ENCODE measurements around the gene FANCI. TPM values are rescaled to one million over a fixed set of nuclear protein-coding genes. Genes with fewer than 3 reads are reported as not detected.

FANCI gene
- total and polyA plus RNA-seq, 10 donors = 4.4 to 19.4 (median 13.7) TPM

DNA sequence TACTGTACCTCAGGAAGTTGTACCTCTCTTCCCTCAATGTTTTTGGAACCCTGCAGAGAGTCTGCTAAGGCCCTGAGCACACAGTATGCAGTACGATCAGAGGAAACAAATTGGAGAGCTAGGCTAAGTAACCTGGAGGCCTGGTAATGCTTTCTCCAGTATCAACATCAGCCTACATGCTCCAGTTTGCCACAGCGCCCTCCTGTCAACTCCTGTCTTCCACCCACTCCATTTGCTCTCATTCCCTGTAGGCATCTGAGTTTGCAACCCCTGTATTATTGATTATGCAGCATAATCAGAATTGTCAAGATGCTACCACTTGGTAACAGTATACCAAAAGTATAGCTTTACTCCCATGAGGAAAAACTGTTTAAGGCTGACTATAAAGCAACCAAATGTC lies 76.4 kb downstream of the FANCI start:
- DNase-seq = no peak
- no peaks in the 10 kb centered on the region for H3K9me3 ChIP-seq
- intact Hi-C loops (cut with DNase I; ENCODE audit: low total_unique reads) = no loop called here
- TF ChIP-seq POLR2AphosphoS5 (IDR thresholded peaks at IDR 0.05) (no peak), POLR2A (IDR thresholded peaks at IDR 0.05) (no peak)
- TF ChIP-seq, protein P1, sequence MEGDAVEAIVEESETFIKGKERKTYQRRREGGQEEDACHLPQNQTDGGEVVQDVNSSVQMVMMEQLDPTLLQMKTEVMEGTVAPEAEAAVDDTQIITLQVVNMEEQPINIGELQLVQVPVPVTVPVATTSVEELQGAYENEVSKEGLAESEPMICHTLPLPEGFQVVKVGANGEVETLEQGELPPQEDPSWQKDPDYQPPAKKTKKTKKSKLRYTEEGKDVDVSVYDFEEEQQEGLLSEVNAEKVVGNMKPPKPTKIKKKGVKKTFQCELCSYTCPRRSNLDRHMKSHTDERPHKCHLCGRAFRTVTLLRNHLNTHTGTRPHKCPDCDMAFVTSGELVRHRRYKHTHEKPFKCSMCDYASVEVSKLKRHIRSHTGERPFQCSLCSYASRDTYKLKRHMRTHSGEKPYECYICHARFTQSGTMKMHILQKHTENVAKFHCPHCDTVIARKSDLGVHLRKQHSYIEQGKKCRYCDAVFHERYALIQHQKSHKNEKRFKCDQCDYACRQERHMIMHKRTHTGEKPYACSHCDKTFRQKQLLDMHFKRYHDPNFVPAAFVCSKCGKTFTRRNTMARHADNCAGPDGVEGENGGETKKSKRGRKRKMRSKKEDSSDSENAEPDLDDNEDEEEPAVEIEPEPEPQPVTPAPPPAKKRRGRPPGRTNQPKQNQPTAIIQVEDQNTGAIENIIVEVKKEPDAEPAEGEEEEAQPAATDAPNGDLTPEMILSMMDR (IDR thresholded peaks at IDR 0.05 in 8 of 11, conservative IDR thresholded peaks at IDR 0.05 in 3 of 11) = no peak
- H3K36me3 ChIP-seq = peaks cover 18 to 100% (median 98%) of the 10 kb centered on the region in 6 donors
- WGBS, 5 donors = 92 to 95% (median 94%) methylated on average over 2 of the region's 2 CpGs
- H3K27me3 ChIP-seq (replicated peaks in 1 of 7) = no peaks in the 10 kb centered on the region
- H3K27ac ChIP-seq = no peak overlapping the region
- H3K4me3 ChIP-seq = no peak overlapping the region
- H3K4me1 ChIP-seq = no peaks in the 10 kb centered on the region

DNA sequence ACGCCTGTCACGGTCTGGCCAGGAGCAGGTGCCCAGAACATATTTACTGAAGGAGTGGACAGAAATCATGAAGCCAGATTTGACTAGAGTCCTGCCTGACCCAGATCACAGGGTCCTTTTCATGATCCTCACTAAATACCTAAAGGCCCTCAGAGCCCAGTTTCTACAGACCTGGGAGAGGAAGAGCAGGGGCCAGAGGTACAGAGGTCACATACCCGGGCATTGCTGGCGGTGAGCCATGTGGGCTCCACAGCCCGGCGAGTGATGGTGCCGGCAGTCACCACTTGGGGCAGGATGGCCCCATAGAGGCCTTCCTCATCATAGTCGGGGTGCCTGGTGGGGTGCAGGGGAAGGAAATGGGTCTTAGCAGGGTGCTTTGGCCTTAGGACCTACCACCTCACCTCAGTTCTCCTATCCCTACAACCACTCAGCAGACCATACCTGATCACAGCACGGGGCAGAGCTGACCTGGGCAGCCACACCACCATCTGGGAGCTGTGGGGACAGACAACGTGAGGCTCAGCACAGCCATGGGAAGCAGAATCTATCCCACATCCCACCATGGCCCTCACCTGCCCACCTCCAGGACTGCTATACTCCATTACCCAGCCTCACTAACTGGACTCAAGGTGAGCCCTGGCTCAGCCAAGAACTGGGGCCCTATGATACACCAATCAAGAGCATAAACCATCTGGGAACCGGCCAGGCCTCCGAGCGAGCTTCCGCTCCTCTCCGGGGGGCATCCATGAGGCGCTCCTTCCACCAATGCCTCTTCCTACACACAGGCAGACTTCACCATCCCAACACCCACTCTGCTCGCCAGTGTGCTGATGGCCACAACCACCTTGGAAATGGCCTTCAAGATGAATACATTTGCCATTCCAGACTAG lies 78.0 kb downstream of the FANCI start:
- intact Hi-C loops (cut with DNase I; ENCODE audit: low total_unique reads) = no loop called here
- no peak for DNase-seq
- Histone ChIP-seq H3K4me3 (no peak overlapping the region), H3K27me3 (replicated peaks in 1 of 7) (no peaks in the 10 kb centered on the region), H3K36me3 (peaks cover 26 to 100% (median 98%) of the 10 kb centered on the region in 6 donors), H3K27ac (no peak overlapping the region), H3K4me1 (peaks cover 0 to 6% (median 0%) of the 10 kb centered on the region in 6 donors), H3K9me3 (no peaks in the 10 kb centered on the region)
- TF ChIP-seq, protein P1 (IDR thresholded peaks at IDR 0.05 in 8 of 11, conservative IDR thresholded peaks at IDR 0.05 in 3 of 11) = no peak
- TF ChIP-seq POLR2AphosphoS5 (IDR thresholded peaks at IDR 0.05) (peak in 1 of 3 donors; percentile 36), POLR2A (IDR thresholded peaks at IDR 0.05) (no peak)
- 77 to 94% (median 82%) methylated on average over 16 to 17 of the region's 17 CpGs for WGBS, 5 donors

DNA sequence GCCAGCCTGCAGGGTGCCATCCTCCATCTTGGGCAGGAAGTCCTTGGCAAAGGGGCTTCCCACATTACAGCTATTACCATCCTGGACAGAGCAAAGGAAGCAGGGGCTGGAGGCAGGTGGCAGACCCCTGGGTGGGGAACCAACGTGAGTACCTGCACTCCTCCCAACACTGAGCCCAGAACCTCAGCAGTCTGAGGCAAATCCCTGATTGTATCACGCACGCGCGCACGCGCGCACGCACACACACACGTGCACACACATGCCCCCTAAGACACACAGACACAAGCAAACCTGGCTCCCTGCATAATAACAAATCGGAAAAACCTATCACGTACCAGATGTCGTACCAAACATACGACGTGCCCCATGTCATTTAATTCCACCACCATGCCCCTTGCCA lies 79.0 kb downstream of the FANCI start:
- intact Hi-C loops (cut with DNase I; ENCODE audit: low total_unique reads) = no loop called here
- H3K4me1 ChIP-seq = peaks cover 0 to 8% (median under 1%) of the 10 kb centered on the region in 6 donors
- H3K9me3 ChIP-seq = no peaks in the 10 kb centered on the region
- WGBS, 5 donors = 91 to 96% (median 94%) methylated on average over 15 of the region's 15 CpGs
- DNase-seq = no peak
- H3K27me3 ChIP-seq (replicated peaks in 1 of 7) = no peaks in the 10 kb centered on the region
- no peak overlapping the region for H3K27ac ChIP-seq
- no peak overlapping the region for H3K4me3 ChIP-seq
- peak in 1 of 3 donors; percentile 16 for TF ChIP-seq POLR2AphosphoS5 (IDR thresholded peaks at IDR 0.05)
- no peak for TF ChIP-seq POLR2A (IDR thresholded peaks at IDR 0.05)
- peaks cover 26 to 100% (median 98%) of the 10 kb centered on the region in 6 donors for H3K36me3 ChIP-seq

DNA sequence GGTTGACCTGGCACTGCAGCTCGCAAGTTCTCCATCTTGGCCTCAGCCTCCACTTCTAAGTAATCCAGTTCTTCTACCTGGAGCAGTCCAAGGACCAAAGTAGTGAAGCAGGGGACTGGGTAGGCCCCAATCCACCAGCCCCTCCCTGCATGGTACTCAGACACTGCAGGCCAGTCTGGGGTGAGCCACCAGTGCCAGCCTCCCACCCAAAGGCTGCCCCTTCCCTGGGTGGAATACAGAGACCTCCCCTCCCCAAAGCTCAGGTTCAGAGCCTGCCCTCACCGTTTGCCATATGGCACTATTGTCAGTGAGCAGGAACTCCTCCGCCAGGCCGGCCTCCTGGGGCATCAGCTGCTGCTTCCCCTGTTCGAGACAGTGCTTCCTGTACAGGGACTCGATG lies 80.0 kb downstream of the FANCI start:
- Histone ChIP-seq H3K27me3 (replicated peaks in 1 of 7) (no peaks in the 10 kb centered on the region), H3K9me3 (no peaks in the 10 kb centered on the region), H3K27ac (no peak overlapping the region), H3K36me3 (peaks cover 26 to 100% (median 99%) of the 10 kb centered on the region in 6 donors), H3K4me1 (peaks cover 0 to 18% (median 8%) of the 10 kb centered on the region in 6 donors), H3K4me3 (no peak overlapping the region)
- TF ChIP-seq POLR2A (IDR thresholded peaks at IDR 0.05) (no peak), POLR2AphosphoS5 (IDR thresholded peaks at IDR 0.05) (no peak)
- TF ChIP-seq, protein P1 (IDR thresholded peaks at IDR 0.05 in 8 of 11, conservative IDR thresholded peaks at IDR 0.05 in 3 of 11) = no peak
- intact Hi-C loops (cut with DNase I; ENCODE audit: low total_unique reads) = no loop called here
- DNase-seq = no peak
- 54 to 81% (median 67%) methylated on average over 4 to 6 of the region's 6 CpGs for WGBS, 5 donors
